HG03575 (cell line): ENCODE results near the gene TRIM52.

Experiments
- ATAC-seq: cut with Tn5 transposase; IDR thresholded peaks from one replicate; pipeline ENCODE4 v1.9.1; 2021; ENCODE audit not compliant: unreplicated experiment, insufficient number of reproducible peaks, low FRiP score; ENCODE audit errors: extremely low read depth

TRIM52 gene

GRCh38 chr5:181235689-181236366 lies 25.1 kb downstream of the TRIM52 start:
- no peak for ATAC-seq

GRCh38 chr5:181235323-181235688 lies 25.6 kb downstream of the TRIM52 start:
- no peak for ATAC-seq

GRCh38 chr5:181234455-181235306 lies 26.3 kb downstream of the TRIM52 start:
- ATAC-seq = no peak

GRCh38 chr5:181233801-181234454 lies 27.0 kb downstream of the TRIM52 start:
- no peak for ATAC-seq

GRCh38 chr5:181233088-181233800 lies 27.7 kb downstream of the TRIM52 start:
- no peak for ATAC-seq

GRCh38 chr5:181232593-181232992 lies 28.4 kb downstream of the TRIM52 start:
- ATAC-seq = no peak

GRCh38 chr5:181231432-181231831 lies 29.5 kb downstream of the TRIM52 start:
- ATAC-seq = no peak

- ATAC-seq = no peak
Observed at GRCh38 chr5:181230551-181230950, 30.4 kb downstream of the TRIM52 start.

GRCh38 chr5:181229996-181230395 lies 30.9 kb downstream of the TRIM52 start:
- ATAC-seq = no peak

- ATAC-seq = no peak
Observed at GRCh38 chr5:181224390-181225229, 36.3 kb downstream of the TRIM52 start.

GRCh38 chr5:181223729-181224389 lies 37.1 kb downstream of the TRIM52 start:
- ATAC-seq = no peak

- peak; percentile 26 for ATAC-seq
Observed at GRCh38 chr5:181223058-181223728, 37.8 kb downstream of the TRIM52 start, which contains the start of gene TRIM41. TSS of gene TRIM41 (plus strand) at chr5:181223281. CDS start at chr5:181224000, 719 bp downstream.

- ATAC-seq = no peak
Observed at GRCh38 chr5:181222630-181223057, 38.3 kb downstream of the TRIM52 start.

- ATAC-seq = no peak
Observed at GRCh38 chr5:181221792-181222629, 38.9 kb downstream of the TRIM52 start.

GRCh38 chr5:181221105-181221791 lies 39.7 kb downstream of the TRIM52 start:
- ATAC-seq = no peak

GRCh38 chr5:181220178-181220515 lies 40.8 kb downstream of the TRIM52 start:
- no peak for ATAC-seq
